ENCODE measurements around the gene UFD1.

The UFD1 gene

DNA sequence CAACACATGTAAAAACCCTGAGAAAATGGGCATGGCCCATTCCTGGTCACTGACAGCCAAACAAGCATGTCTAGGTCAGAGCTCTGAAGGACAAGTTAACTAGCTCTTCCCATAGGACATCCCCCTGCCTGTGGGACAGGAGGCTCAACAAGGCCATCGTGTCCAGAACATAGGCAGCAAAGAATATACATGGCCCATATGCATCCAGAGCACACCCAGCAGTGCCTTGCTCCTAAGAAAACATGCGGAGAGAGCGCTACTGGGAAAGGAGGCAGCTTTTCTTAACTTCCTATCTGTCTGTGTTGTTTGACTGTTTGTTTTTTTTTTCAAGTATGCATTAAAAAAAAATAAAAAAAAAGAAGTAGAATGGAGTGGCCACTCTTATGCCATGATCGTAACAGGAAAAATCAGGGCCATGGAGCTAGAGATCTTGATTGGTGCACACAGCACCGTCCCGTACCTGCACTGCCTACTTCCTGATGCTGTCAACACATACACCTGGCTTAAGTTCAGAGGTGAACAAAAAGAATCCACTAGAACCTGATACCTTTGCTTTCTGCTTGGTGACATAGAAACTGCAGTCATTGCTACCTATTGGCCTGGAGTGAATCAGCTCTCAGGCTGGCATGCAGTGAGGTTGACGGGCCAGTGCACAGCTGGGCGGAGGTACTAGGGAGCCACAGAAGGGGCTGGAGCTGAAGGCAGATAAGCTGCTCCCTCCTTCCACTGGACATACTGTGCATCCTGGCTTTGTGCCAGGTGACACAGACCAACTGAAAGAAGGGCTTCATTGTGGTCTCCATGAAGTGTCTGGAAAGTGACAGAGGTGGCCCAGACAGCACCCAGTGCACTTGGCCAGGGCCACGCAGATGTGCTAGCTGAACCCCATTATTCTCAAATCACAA, 11.9 kb downstream of the UFD1 start:
- no peak for DNase-seq

DNA sequence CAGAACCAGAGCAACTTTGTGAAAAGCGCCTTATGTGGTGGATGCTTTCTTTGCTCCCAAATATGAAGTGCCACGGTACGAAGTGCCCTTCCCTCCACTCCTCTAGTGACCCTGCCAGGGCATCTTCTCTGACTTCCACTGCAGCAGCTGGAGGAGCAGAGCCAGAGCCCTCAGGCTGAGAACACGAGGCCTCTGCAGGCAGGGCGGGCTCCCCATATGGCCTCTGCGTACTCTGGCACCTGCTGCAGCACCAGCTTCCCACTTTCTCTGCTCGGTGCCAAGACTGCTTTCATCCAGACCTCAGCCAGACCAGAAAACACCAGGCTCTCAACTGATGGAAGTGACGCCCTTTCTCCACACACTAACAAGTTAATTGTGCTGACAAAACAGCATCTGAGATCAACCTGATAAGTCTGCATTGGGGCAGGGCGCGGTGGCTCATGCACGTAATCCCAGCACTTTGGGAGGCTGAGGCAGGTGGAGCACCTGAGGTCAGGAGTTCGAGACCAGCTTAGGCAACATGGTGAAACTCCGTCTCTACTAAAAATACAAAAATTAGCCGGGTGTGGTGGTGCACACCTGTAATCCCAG, 12.8 kb downstream of the UFD1 start:
- DNase-seq = no peak

DNA sequence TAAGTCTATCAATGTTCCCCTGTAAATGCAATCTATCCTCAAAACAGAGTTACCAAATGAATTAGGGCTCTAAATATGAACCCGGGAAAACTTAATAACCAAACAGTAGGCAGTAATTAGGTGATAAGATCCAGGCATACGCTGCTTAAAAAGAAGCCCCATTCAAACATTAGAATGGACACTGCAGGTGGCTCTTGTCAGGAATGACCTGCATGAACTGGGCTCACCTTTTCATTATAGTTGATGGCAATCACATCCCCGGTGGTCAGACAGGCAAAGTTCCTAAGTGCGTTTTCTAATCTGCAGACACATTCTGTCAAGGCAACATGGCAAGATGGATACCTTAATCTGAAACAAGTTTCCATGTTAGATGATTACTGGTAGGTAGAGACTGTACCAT, 14.0 kb downstream of the UFD1 start:
- DNase-seq = no peak

DNA sequence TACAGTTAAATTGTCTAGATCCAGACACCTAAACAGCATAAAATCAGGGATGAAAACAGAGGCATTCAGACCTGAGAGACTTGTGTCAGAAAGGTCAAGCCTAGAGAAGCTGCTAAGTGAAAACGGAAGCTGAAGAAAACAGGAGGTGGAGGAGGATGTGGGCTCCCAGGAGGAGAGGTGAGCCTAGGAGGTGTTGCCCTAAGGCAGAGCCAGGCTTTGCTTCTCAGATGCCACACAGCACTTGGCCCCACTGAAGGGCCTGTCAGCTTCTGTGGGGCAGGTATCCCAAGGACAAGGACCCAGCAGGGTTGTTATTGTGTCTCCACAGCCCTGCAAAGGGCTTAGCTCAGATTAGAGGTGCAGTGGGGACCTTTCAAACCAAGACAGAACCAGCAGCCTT, 14.4 kb downstream of the UFD1 start:
- no peak for DNase-seq

DNA sequence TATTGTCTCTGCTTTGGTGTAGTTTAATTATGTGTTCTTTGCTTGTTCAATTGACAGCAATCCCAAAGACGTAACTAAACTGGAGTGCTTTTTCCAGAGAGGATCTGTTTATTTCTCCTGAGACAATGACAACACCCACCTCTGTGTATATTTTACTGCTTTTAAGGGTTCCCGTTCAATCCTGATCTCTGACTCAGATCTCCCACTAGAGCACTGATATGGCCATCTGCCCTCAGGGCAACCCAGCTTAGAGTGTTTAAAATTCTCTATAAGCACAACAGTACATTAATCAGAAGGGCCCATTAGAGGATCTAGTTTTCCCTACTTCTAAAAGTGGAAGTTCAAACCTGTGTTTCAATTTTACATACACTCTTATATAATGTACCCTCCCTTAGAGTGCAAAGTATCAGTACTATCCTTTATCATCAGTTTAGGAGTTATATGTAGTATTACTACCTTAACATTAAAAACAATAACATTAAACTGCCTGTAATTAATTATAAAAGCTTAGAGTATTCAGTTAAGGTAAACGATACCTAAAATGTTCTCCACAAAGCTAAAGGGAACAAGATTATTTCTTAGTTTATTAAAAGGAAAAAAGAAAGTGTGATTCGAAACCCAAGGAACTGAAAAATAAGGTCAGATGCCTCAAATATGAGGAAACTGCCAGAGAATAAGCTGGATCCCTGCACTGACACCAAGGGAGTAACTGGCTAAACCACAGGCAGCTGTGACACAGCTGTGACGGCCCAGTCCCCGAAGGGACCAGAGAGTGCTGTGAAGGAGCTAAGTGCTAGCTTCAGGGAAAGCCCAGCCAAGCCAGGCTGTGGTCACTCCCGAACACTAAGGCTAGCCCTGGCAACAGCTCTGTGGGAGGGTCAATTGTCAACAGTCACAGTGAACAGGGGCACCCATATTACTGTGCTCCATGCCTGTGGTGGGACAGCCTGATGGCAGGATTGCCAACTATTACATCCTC, 15.2 kb downstream of the UFD1 start:
- DNase-seq = no peak

DNA sequence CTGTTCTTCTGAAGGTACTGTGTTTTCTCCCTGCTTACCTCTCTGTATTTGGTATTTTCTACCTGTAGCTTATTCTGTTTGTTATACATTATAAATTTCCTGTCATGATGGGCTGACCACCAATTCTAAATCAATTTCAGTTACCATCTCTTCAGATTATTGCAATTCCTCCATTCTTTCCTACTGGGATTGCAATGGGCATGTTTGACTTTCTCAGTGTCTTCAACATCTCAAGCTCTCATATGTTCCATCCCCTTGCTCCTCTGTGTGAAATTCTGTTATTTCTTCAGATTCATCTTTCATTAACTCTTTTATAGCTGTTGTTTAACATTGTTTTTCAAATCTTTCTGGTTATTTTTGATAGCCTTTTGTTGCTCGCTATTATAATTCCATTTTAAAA, 16.0 kb downstream of the UFD1 start:
- no peak for DNase-seq

DNA sequence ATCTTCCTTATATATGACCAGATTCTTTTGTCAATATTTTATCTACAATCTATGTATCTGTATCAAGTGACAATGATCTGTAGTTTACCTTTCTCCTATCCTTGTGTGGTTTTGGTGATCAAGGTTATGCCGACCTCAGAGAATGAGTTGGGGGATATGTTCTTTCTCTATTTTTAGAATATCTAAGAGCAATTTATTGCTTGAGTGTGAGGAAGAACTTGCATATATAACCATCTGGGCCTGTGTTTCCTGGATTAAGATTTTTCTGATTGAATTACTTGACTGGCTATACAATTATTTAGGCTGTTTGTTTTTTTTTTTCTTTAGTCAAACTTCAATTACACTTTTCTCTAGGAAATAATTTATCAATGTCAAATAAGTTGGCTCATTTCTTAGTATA, 17.5 kb downstream of the UFD1 start:
- no peak for DNase-seq

DNA sequence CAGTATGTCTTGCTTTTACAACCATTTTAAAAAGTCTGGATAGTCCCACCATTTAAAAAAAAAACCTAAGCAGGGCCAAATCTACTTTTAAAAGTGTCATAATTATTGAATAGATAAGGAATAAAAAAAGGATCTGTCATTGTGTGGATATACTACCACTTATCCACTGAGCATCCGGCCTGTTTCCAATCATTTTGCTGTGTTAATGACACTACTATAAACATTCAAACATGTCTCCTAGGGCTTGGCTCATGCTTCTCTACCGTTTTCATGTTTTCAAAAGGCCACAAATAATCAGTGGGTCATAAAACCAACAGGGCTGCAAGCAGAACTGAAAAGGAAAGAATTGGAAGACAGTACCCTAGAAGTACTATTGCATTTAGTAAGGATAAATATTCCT, 19.0 kb downstream of the UFD1 start:
- DNase-seq = no peak

DNA sequence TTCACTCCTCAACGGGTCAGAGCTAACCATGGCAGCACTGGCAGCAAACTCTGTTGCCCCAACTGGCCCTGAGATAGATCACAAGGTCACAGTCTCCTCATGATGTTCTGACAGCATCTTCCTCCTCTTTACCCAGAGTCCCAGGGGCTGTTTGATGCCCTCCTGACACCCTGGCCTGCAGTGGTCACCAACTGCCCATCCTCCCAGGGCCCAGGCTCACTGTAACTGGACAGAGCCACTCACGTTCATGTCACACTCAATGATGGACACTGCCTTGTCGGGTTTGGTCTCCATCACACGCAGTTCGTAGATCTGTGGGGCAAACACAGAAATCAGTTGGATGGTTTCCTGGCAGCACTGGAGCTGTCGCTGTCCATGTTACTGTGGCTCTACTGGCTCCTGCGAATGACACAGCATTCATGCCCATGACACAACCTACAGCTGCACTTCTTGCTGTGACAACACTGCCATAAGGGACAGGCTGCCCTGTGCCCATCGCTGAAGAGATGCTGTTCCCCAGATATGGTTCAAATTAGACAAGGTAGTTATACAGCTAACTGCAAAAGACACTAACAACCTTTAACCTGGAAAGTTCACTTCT, 21.1 kb downstream of the UFD1 start:
- DNase-seq = no peak

DNA sequence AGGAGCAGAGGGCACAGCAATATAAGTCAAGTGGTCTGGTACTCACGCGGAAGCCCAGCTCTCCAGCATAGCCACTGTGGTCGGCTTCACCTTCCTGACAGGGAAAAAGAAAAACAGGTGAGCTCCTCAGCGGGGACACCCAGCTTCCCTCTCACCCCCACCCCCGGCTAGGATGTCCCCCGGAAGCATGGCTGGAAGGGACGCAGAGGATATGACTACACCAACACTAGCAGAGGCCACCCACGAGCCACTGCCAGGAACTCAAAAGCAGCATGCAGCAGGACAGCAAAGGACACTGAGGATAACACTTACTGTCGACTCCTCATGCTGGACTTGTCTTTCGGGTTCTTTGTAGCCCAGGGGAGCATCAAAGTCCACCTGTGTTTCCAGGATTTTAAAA, 22.5 kb downstream of the UFD1 start:
- no peak for DNase-seq

DNA sequence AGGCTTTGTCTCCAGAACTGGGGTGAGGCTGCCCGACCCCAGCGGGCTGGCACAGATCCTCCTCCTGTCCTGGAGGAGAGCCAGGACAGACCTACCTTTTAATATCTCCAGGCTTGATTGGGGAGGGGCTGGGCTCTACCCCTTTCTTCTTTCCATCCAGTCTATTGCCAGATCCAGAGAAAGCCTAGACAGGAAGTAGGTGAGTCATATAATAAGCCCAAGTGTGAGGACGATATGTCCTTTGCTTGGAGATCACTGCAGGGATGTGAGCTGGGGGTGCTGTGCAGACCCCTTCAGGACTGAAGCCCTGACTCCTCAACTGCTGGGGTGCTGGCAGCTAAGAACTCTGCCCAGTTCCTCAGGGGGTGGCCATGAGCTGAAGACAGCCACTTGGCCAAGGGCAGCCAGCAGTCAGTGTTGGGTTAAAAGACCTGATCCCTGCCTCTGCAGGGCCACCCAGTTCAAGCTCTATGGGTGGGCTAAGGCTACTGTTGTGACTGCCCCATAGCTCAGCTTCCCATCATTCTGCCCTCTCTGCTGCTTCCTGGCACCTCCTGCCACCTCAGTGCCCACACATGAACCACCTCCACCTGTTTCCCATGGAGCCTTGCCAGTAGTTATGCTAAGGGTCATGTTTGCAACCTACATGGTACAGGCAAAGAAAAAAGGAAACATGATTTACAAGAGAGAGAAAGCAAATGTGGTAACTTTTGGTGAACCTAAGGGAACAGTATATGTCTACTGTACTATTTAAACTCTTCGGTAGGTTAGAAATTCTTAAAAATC, 23.2 kb downstream of the UFD1 start:
- no peak for DNase-seq

DNA sequence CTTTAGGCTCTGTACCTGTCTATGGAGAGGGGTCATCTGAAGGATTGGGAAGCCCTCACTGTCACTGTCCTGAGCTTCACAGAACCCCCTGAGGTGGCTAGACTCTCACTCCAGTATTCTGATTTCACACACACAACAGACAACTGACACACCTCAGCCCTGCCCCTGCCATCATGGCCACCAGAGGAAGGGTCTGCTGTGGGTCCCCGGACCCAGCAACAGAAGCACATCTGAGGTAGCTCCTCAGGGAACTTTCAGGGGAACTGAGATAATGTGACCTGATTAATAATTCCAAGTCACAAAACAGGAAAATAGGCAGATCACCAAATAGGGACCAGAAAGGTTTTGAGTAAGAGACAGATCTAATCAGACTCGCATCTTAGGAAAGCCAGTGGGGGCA, 24.0 kb downstream of the UFD1 start:
- DNase-seq = no peak

DNA sequence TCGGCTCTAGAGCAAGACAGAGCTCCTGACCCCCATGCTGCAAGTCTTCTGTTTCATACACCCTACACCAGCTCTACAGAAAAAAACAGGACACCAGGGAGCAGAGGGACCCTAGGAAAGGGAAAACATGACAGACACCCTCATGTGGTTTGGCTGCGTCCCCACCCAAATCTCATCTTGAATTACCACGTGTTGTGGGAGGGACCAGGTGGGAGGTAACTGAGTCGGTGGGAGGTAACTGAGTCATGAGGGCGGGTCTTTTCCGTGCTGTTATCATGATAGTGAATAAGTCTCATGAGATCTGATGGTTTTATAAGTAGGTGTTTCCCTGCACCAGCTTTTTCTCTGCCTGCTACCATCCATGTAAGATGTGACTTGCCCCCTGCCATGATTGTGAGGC, 24.8 kb downstream of the UFD1 start:
- DNase-seq = no peak

DNA sequence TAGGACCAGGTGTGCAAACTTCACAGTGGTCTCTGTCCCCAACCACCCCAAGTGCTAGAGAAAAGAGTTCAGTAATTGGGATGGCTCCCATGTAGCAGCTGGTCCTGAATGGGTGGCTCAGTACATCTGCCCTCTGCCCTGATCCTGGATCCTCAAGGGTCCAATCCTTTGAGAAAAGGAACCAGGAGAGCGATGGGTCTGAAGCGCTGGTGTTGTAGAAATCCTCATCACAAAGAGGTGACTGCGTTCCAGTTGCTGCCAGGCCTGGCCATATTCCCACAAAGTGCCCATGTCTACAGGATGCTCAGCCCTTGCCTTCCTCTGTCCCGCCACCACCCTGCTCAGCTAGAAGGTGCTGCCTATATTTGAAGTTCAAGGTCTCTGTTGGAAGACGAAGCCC, 25.3 kb downstream of the UFD1 start:
- no peak for DNase-seq

DNA sequence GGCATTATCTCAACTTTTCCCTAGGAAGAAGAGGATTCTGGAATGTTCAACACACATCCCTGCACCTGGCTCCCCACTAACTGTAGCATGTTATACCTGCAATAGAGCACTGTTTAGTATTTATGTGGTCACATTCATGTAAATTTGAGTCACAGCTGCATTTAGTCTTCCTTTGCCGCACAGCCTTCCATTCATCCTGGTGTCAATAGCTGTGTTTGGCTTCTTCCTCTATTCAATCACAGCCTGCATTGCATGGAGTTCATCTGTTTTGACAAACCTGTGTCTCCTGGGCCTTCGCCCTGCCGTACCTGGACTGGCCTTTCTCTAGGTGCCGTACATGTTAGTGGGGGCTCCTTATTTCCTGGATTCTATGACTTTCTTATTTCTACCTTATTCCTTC, 27.4 kb downstream of the UFD1 start:
- no peak for DNase-seq

DNA sequence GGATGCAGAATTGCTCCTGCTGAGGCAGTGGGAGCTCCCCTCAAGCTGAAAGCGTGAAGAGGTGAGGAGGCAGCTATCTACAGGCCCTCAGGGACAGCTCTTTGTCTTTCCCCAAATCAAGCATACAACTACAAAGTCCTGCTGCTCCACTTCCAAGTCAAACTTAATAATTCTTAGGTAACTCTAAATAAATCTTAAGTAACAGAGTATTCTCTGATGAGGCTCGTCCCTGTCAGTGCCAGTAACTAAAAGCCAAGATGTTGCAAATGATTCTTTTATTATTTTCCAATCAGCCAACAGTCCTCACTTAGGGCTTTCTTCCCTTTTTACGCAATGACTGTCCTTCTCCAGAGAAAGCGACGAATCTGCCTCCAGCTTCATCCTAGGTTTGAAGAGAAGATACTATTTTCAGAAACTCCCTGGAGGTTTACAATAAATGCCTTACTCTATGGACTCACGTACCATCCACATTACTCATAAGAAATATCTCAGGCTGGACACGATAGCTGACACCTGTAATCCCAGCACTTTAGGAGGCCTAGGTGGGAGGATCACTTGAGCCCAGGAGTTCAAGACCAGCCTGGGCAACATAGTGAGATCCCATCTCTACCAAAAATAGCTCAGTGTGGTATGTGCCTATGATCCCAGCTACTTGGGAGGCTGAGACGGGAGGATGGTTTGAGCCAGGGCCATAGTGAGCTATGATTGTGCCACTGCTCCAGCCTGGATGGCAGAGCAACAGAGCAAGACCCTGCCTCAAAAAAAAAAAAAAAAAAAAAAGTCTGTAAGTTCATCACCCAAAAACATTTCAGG, 28.4 kb downstream of the UFD1 start:
- DNase-seq = no peak

DNA sequence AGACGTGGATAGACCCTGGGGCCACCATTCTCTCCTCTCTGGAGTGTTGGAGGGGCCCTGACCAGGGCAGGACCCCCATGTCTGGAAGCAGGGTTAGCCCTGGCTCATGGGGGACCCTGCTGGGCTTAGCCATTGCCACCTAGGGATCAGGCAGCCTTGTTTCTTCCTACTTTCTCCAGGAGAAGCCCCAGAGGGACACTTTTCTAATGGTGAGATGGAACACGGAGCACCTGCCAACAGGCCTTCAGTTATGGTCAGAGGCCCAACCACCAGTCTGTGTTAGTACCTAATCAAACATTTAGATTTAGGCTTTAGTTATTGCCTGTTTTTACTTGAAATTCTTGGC, 29.6 kb downstream of the UFD1 start:
- DNase-seq = no peak

DNA sequence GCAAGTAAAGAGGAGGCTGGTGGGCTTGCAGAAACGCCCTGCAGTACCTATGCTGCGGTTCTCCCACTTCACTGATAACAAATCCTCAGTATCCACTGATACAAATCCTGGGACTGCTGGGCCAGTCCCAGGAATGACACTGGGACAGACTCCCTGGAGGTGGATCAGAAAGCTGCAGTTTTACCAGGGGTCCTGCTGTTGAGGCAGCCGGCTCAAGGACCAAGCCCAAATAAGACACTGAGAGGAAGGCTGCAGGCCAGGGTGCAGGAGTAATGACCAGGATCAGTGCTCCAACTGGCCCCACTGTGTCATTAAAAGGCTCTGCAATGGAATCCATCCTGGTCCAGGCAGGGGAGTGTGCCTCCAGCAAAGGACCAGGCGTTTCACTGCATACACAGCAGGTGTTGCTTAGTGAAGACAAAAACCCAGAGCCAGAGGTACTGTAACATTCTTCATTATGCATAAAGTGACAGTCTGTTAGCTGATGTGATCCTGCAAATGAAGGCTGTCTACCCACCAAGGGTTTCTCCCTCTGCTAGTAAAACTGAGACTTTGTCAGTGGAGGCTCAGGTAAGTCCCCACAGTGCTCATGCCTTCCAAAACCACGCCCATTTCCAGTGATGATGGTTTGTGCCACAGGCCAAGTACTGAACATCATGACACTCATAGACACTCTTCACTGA, 30.1 kb downstream of the UFD1 start:
- DNase-seq = no peak

DNA sequence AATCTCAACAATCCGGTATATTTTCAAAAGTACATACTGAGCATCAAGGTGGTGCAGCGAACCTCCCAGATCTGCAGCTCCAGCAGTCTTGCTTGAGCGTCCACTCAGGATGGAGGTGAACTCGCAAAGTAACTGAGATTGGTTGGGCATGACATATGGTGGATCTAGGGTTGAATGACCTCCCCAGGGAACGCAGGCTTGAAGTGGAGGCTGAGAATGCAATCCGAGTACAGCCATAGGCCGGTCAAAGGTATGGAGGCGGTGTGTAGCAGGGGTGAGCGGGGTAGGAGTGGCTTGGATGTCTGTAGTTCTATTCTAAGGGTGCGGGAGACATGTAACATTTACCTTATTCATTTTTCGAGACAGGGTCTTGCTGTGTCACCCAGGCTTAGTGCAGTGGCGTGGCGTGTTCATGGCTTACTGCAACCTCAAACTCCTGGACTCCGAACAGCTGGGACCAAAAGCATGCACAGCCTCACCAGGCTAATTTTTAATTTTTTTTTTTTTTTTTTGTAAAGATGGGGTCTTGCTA, 30.9 kb downstream of the UFD1 start:
- DNase-seq = peak; percentile 44

DNA sequence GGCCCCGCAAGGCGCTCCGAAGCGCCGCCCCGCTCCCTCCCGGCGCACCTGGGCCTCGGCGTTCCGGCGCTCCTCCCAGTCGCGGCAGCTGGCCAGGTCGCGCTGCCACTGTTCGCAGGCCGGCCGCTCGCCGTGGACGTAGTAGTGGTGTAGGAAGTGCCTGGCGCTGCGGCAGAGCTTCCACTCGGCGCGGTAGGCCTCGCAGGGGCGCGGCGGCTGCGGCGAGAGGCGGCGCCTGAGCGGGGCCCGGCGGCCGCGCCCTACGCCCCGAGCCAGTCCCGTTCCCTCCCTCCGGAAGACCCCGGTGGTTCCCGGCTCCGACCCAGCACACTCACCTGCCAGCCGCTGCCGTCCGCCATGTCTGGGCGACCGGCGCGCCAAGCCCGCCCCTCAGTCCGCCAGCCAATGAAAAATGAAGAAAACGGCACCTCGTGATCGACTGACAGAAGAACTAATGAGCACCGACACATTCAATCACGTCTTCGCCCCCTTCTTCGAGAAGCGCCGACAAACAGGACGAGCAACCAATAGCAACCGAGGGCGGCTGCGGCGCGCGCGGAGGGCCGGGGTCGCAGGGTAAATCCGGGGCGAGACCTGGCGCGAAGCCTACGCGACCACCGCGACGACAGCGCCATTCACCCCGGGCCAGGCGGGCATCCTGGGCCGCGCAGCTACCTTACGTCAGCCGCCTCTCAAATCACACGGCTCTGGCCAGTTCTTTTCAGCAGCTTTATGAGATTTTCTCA, 31.5 kb downstream of the UFD1 start, which contains the start of gene C22orf39:
Gene C22orf39 (minus strand): TSS at position 382 of the 746 bp plus-strand sequence. CDS start 23 bp downstream, at position 359.
- peak; percentile 92 for DNase-seq
